NCI-H2081 treated with DMSO at 0.1 percent for 48 hours (cell line): ENCODE results near the gene EXOSC5.
"Not testable (repeated sequence)": the region's sequence is repeated elsewhere in the genome, so short reads cannot be mapped to it uniquely, and the experiment has no call there.

Experiments used
- DNase-seq: peaks from one replicate; lab custom pipeline; 2025; lab: John Stamatoyannopoulos, UW

Gene EXOSC5

DNA sequence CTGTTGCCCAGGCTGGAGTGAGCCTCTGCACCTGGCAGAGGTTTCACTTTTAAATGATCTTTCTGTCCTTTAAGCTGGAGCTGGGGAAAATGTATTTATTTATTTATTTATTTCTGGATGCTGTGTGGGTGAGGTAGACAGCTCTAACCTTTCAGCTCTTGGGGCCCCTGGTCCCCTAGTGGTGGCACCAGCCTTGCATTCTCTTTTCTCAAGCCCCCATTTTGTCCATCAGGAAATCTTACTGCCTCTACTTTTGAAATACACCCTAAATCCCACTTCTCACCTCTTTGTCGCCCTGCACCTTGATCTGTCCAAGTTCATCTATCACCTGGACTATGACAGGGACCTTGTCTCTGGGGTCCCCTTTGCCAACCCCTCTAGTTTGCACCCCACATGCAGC, 31.1 kb downstream of the EXOSC5 start:
- no peak for DNase-seq

DNA sequence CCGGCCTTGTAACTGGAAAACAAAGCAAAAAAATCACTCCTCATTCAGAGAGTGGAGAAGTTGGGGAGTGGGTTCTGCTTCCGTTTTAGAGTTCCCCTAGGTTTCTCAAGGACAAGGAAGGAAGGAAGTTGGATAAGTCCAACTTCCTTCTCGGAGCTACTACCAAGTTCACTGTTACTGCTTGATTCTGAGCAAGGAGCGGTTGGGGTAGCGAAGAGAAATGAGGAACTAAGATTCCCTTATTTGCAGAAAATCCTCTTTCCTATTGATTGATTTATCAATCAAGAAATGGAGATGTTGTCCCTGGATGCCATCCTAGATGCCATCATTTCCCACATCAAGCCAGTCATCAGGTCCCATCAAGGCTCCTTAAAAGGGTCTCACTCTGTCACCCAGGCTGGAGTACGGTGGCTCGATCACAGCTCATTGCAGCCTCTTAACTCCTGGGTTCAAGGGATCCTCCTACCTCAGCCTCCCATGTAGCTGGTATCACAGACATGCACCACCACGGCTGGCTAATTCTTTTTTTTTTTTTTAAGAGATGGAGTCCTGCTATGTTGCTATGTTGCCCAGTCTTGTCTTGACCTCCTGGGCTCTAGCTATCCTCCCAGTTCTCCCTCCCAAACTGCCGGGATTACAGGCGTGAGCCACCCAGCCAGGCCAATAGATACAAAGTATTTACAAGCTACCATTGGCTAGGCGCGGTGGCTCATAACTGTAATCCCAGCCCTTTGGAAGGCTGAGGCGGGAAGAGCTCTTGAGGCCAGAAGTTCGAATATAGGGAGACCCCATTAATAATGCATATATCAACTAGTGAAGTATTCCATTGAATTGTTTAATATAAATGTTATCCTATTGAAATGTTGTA, 32.4 kb downstream of the EXOSC5 start:
- no peak for DNase-seq

DNA sequence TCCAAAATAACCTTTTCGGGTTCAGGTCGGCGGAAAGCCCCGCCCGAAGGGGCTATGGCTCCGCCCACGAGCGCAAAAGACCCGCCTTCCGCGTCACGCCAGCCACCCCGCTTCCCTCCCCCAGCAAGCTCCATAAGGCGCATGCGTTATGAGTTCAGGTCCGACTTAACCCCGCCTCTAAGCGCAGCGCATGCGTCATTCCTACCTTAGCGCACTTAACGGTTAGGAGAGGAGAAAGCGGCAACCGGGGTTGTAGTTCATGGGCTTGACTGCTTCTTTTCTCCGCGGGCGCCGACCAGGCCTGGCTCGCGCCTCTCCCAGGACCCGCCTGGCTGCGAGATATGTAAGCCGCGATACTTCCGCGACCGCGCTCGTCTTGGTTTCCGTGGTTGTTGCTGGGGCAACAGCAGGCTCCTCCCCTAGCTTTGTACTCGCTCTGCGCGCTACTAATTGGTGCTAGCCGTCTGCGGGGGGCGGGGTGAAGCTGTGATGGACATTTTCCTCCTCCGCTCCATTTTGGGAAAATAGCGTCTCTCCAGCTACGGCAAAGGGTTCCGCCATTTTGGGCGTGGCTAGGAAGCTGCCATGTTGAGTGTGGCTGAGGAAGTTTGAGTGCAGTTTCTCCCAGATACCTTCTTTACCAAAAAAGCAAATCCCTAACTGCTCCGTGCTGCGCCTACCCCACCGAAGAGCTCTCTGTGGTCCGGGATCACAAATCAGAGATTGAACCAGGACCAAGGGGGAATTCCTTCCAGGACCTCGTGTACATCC, 33.2 kb downstream of the EXOSC5 start, which contains the start of gene B9D2:
Gene B9D2 (minus strand): TSS at position 397 of the 771 bp plus-strand sequence. CDS start 630 bp downstream, outside the sequence.
- peak; percentile 94 for DNase-seq

DNA sequence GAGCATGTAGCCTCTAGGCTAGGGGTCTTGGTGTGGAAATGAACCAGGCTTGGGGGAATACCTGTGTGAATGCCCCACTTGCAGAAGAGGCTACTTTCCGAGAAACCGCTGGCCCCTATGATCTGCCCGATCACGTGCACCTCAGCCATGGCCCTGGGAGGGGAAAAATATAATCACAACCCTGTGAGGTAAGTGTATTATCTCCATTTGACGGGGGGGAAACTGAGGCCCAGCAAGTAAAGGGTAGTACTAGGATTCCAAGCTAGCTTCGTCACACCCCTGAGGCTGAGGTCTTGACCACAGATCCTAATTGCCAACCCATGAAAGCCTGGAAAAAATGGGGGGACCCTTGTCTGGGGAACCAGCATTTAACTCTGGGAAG, 33.8 kb downstream of the EXOSC5 start:
- no peak for DNase-seq

DNA sequence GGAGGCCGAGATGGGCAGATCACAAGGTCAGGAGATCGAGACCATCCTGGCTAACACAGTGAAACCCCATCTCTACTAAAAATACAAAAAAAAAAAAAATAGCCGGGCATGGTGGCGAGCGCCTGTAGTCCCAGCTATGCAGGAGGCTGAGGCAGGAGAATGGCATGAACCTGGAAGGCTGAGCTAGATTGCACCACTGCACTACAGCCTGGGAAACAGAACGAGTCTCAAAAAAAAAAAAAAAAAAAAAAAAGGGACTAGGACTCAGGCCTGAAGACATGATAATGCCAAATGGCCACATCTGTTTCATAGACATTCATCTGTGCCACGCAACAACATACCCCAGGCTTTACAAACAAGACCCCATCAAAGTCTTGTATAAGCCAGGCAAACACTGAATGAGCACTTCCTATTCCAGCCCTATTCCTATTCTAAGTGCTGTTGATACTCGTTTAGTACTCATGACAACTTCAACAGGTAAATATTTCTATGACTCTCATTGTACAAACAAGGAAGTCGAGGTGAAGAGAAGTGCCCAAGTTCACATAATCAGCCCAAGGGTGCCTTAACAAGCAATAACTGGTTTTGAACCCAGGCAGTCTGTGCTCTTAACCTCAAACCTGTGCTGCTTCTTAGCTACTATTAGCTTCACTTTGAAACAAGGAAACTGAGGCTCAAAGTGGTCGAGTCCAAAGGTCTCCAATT, 34.9 kb downstream of the EXOSC5 start:
- no peak for DNase-seq

DNA sequence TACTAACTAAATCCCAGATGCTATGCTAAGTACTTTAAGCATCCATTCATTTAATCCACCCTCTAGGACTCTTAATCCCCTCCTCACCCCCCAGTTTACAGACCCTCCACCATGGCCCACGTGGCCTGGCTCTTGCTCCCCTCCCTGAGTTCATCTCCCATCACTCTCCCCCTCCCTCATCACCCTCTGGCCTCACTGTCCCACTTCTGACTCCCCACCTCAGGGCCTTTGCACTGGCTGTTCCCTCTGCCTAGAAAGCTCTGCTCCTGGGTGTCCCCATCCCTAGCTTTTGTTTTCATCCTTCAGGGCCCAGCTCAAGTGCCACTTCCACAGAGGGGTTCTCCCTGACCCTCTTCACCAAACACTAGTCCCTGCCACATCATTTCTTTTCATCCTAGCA, 37.4 kb downstream of the EXOSC5 start:
- DNase-seq: no peak

DNA sequence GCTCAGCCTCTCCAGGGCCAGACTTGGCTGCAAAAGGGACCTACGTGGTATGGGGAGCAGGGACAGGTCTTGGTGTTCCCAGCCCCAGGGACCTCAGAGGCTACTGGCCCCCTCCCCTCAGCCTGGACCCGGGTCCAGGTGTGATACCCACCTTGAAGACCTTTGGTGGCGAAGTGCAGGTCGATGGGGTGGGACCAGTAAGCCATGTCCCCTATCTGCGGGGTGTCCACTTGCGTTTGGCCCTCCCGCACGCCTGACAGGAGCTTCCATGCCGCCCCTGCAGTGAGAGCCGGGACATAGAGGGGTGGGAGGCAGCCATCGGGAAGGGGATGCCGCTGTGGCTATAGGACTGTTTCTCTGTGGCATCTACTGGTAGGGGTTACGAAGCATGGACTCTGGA, 39.4 kb downstream of the EXOSC5 start:
- DNase-seq: no peak

DNA sequence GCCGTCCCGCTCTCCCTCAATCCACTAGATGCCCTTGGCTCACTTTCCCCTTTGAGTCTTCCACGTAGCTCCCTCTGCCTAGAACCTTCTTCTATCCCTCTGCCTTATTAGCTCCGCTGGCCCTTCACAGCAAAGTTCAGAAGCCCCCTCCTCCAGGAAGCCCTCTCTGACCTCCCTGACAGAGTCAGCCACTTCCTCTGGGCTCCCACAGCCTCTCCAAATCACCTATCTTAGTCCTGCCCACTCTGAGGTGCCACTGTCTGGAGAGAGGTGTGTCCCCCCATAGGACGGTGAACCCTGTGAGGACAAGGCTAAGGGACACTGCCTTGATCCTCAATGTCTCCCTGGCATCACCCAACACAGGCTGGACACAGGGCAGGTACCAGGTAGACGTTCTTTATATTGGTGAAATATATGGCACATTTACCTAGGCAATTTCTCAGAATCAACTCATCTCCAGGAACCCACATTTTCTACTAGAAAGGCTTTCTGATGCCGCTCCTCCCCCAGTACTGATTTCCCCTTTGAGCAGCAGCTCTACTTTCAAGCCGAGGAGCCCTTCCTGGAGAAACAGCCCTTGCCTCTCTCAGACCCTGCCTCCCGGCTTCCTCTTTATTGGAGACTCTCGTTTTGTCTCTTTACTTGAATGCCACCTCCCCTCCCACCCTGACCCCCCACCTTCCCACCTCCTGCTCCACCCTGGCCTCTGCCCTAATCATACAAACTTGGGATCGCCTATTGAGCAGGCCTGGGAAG, 40.0 kb downstream of the EXOSC5 start:
- DNase-seq: no peak

DNA sequence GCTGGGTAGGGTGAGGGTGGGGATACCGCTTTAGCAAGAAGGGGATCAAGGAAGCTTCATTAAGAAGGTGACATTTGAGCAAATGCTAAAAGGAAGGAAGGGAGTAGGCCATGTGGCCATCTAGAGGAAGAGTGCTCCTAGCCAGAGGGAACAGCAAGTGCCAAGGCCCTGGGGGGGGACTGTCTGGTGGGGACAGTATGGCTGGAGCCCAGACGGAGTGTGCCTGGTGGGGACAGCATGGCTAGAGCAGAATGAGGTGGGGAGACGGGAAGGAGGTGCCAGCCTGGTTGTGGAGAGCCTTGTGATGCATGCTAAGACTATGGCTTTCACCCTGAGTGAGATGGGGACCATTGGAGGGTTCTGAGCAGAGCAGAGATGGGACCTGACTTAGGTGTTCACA, 41.4 kb downstream of the EXOSC5 start:
- no peak for DNase-seq

DNA sequence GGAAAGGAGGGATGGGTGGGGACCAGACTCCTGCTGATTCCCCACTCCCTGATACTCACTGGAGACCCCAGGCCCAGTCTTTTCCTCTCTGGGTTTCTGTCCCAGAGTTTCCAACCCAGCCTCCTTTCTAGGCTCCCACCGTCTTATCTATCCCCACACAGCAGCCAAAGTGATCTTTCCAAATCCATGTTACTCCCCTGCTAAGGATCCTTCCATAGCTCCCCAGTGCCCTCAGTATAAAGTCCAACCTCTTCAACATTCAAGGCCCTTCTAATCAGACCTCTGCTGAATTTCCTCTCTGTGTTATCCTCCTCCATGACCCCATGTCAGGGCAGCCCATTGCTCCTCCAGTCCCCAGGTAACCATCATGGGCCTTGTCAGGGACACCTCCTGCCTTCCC, 42.1 kb downstream of the EXOSC5 start:
- no peak for DNase-seq

DNA sequence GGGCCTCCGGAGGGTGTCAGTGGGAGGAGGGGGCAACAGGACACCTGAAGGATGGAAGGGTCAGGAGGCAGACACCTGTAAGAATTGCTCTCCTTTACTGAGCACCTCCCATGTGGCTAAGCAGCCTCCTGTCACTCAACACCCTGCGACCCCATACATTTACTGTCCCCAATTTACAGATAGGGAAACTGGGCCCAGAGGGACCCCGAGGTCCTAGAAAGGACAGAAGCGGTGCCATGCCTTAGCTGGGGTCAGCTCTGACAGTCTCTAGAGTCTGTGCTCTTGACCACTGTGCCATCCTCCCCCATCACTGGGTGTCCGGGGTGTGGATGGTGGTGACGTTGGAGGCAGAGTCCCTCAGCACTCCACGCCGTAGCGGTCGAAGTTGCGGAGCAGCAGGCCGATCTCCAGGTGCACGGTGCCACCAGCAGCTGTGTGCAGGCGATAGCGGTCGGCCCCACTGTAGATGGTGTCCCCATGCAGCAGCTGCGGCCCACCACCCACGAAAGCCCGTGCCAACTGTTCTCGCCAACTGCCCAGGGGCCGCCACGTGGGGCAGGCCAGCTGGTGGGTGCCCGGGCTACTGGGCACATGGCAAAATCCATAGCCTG, 42.7 kb downstream of the EXOSC5 start:
- no peak for DNase-seq

DNA sequence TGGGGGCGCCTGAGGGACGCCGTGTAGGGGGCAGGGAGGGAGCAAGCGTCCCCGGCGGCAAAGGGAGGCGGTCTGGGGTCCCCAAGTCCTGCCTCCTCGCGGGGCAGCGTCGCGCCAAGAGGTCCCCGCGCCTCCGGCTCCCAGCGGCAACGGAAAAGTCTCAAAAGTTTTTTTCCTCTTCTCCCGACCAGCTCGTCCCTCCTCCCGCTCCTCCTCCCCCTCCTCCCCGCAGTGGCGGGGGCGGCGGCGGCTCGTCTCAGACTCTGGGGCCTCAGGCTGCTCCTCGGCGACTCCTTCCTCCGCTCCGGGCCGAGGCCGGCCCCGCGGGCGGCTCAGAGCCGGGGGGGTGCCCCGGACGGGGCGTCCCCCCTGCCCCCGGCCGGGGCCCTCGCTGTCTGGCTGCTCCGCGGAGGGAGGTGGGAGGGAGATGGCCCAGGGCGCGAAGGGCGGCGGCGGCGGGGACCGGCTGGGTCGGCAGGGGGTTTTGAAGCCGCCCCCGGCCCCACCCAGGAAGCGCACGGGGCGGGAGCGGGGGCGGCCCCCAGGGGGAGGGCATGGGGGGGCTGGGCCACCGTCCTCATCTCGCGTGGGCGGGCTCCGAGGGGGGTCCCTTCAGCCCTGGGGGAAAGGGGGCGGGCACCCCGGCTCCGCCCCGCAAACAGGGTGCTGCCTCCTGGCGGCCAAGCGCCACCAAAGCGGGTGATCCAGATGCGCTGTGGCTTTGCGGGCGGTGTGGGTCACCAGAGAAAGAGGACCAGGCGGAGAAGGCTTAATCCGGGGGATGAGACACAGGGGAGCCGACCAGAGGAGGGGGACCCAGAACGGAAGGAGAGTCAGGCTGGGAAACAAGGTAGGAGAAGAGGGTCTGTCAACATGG, 43.5 kb downstream of the EXOSC5 start, which contains the start of gene TGFB1:
Gene TGFB1 (minus strand): TSS at position 457 of the 877 bp plus-strand sequence. CDS start 878 bp downstream, outside the sequence.
- no peak for DNase-seq

DNA sequence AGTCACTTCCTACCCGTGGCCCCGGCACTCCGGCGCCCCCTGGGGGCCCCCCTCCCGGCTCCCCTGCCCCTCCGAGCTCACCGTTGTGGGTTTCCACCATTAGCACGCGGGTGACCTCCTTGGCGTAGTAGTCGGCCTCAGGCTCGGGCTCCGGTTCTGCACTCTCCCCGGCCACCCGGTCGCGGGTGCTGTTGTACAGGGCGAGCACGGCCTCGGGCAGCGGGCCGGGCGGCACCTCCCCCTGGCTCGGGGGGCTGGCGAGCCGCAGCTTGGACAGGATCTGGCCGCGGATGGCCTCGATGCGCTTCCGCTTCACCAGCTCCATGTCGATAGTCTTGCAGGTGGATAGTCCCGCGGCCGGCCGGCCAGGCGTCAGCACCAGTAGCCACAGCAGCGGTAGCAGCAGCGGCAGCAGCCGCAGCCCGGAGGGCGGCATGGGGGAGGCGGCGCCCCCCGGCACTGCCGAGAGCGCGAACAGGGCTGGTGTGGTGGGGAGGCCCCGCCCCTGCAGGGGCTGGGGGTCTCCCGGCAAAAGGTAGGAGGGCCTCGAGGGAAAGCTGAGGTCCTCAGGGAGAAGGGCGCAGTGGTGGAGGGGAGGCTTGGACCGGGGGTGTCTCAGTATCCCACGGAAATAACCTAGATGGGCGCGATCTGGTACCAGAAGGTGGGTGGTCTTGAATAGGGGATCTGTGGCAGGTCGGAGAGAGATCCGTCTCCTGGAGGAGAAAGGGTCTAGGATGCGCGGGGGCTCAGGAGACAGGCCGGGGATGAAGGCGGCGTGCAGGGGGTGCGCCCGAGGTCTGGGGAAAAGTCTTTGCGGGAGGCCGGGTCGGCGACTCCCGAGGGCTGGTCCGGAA, 44.3 kb downstream of the EXOSC5 start:
- DNase-seq: no peak

DNA sequence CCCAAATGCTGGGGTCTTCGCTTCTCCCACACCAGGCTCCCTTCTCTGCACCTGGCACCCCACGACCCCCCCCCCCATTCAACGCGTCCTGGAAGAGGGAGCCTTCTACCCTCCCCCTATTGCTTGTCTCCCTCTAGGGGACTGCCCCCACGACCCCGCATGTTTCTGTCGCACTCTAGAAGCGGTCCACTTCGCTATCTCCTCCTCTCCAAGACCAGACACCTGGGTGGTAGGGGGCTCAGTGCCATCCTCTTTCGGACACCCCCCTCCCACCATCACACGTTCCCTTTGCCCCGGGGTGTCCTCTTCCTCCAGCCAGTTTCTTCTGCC, 44.9 kb downstream of the EXOSC5 start:
- DNase-seq: no peak

DNA sequence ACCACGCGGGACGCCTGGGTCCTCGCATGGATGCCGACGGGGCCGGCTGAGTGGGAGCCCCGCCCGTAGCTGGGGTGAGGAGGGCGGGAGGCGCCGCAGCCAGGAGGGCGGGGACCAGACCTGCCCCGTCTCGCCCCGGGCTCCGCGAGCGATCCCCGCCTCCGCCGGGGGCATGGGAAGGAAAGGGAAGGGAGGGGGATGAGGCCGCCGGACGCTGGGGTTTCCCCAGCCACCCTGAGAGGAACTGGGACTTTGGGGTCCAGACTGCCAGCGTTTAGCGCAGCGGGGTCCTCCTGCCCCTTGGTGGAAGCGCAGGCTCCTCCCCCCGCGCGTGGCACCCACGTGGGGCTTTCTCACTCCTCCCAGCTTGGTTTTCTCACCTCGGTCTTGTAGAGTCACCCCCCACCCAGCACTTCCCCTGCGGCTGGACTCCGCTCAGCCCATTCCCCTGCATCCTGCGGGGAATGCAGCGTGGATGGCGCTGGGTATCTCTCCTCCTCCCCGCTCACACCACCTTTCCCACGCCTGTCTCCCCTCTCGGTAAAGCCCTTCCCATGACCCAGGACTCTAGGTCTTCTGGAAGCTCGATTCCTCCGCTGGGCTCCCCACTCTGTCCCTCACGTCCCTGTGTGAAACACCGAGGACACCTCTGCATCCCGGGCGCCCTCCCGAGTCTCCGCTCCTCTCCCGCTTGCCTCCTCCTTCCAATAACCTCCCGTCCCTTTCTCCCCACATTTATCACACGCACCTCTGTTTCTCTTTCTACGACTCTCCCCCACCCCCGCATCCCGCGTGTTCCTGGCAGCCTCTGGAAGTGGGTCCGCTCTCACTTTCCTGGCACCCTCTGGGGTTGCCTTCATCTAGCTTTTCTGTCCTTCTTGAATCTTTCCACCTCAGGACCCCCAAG, 45.6 kb downstream of the EXOSC5 start:
- no peak for DNase-seq

DNA sequence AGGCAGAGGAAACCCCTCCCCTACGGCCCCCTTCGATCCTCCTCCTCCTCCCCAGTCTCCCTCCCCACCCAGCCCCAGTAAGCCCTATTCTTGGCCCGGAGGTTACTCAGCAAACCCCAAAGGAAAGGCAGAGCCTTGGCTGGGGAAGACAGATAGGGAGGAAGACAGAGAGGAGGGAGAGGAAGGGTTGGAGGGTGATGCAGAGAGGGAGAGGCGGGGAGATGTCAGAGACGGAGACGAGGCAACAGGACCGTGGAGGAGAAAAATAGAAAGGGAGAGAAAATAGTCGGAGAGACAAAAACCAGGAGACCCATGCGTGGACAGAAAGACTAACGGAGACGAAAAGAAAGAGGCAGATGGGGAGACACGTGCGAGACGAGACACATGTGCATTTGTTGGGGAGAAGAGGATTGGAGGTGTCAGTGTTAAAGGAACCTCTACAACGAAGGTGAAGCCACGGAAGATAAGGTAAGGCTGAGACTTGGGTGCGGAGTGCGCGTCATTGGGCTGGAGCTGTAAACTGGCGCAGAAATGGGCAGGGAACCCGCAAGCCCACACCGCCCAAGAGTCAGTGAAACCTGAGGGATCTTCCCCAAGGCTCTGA, 46.3 kb downstream of the EXOSC5 start:
- DNase-seq: no peak

DNA sequence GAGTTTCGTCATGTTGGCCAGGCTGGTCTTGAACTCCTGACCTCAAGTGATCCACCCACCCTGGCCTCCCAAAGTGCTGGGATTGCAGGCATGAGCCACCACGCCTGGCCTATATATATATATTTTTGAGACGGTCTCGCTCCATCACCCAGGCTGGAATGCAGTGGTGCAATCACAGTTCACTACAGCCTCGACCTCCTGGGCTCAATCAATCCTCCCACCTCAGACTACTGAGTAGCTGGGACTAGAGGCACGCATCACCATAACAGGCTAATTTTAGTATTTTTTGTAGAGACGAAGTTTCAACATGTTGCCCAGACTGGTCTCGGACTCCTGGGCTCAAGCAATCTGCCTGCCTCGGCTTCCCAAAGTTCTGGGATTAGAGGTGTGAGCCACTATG, 50.2 kb downstream of the EXOSC5 start:
- DNase-seq: not testable (repeated sequence)

DNA sequence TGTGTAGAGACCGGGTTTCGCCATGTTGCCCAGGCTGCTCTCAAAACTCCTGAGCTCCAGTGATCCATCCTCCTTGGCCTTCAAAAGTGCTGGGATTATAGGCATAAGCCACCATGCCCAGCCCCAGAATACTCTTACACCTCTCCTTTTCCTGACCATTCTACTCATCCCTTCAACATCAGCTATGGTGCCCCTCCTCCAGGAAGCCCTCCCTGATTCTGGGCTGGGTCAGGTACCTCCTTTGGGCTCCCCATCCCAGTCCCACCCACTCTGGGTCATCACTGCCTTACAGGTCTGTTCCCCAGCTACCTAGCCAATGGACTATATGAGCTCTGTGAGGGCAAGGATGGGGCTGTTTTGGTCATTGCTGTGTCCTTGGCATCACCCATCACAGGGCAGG, 53.0 kb downstream of the EXOSC5 start:
- no peak for DNase-seq
